ENCODE results near the gene TDG.
A peak's percentile ranks its signal among the peaks of the same experiment; 100 is the strongest.
"Not testable (repeated sequence)": the region's sequence is repeated elsewhere in the genome, so short reads cannot be mapped to it uniquely, and the experiment has no call there.

TDG gene

GRCh38 chr12:103960616-103961227 lies 5.0 kb upstream of the TDG start:
- DNase-seq = no peak

GRCh38 chr12:103962493-103962892 lies 3.2 kb upstream of the TDG start:
- DNase-seq = no peak

- DNase-seq = no peak
Observed at GRCh38 chr12:103964805-103965204, 867 bp upstream of the TDG start.

- DNase-seq = no peak
Observed at GRCh38 chr12:103965255-103965589, 450 bp upstream of the TDG start.

- no peak for DNase-seq
Observed at GRCh38 chr12:103966736-103967135, 1.1 kb downstream of the TDG start.

- no peak for DNase-seq
Observed at GRCh38 chr12:103969391-103969790, 3.7 kb downstream of the TDG start.

GRCh38 chr12:103973909-103974308 lies 8.2 kb downstream of the TDG start:
- no peak for DNase-seq

GRCh38 chr12:103975368-103975767 lies 9.7 kb downstream of the TDG start:
- DNase-seq = no peak

GRCh38 chr12:103978384-103978982 lies 12.8 kb downstream of the TDG start:
- no peak for DNase-seq

- no peak for DNase-seq
Observed at GRCh38 chr12:103986829-103987228, 21.2 kb downstream of the TDG start.

GRCh38 chr12:103994235-103994634 lies 28.6 kb downstream of the TDG start:
- DNase-seq = no peak

GRCh38 chr12:103996595-103996994 lies 30.9 kb downstream of the TDG start:
- DNase-seq = no peak

- DNase-seq = no peak
Observed at GRCh38 chr12:103997286-103997900, 31.7 kb downstream of the TDG start.

GRCh38 chr12:103998976-103999375 lies 33.3 kb downstream of the TDG start:
- DNase-seq = no peak

GRCh38 chr12:104000807-104001434 lies 35.2 kb downstream of the TDG start:
- no peak for DNase-seq

- DNase-seq = no peak
Observed at GRCh38 chr12:104002686-104003085, 37.0 kb downstream of the TDG start.

- DNase-seq = no peak
Observed at GRCh38 chr12:104003596-104003995, 37.9 kb downstream of the TDG start.

GRCh38 chr12:104006929-104007328 lies 41.3 kb downstream of the TDG start:
- DNase-seq = no peak

- DNase-seq = no peak
Observed at GRCh38 chr12:104010121-104010520, 44.4 kb downstream of the TDG start.

- no peak for DNase-seq
Observed at GRCh38 chr12:104010606-104011169, 45.0 kb downstream of the TDG start.

GRCh38 chr12:104011253-104011652 lies 45.6 kb downstream of the TDG start:
- peak in 1 of 2 experiments; percentile 34 for DNase-seq

- DNase-seq = no peak
Observed at GRCh38 chr12:104012331-104012730, 46.7 kb downstream of the TDG start.

- DNase-seq = not testable (repeated sequence)
Observed at GRCh38 chr12:104021862-104022261, 56.2 kb downstream of the TDG start.

- DNase-seq = no peak
Observed at GRCh38 chr12:104022786-104023185, 57.1 kb downstream of the TDG start.
